MV-4-11 (cell line): ENCODE measurements around the gene PHACTR3.
A peak's percentile ranks its signal among the peaks of the same experiment; 100 is the strongest.

Experiments
- DNase-seq: peaks from one replicate; lab custom pipeline; 2025; lab: John Stamatoyannopoulos, UW

Gene PHACTR3

DNA sequence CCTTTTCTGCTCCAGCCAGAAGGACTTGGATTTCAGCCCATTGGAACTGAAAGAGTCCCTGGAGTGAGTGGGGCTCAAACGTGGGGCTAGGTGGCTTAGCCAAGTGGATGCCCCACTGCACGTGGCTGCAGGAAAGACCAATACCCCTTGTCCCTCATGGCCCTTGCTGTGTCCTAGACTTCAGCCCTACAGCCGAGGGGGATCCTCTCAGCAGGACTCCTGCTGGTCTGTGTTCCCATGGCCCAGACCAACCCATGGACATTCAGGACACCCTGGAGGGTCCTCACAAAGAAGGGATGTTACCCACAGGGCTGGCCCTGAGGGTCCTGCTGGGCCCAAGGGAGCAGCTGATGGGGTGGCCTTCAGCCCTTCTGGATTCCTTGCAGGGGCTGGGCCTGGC, 30.0 kb upstream of the PHACTR3 start:
- DNase-seq = no peak

DNA sequence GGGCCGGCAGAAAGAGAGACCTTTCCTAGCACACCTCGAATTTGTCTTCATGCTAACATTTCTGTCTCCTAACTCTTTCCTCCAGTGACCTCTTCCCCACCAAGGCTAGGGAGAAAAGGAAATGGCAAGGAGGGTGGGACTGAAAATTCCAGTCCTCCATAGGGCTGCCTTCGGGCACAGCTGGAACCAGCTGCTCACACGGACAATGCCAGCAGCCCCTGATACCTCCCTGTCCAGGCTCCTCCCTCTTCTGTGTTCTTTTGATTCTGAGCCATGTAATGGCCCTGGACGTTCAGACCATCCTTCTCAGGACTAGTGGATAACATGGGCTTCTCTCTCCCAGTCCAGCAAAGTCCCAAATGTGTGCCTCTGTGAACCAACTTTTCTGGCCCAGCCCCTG, 29.1 kb upstream of the PHACTR3 start:
- DNase-seq = no peak

DNA sequence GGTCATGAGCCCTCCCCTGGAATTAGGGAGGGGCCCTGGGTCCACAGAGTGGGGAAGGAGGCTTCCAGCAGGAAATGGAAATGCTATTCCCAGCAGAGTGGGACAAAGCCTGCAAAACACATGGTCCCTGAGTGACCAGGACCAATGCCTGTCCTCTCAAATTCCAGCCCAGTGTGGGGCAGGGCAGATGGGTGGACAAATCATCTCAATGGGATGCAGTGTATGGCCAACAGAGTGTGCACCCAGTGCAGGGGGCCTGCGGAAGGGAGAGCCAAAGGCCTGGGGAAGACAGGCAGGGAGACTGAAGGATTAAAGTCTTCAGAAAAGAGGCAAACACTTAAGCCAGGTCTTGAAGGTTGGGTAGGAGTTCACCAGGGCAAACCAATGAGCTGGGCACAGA, 28.7 kb upstream of the PHACTR3 start:
- no peak for DNase-seq

DNA sequence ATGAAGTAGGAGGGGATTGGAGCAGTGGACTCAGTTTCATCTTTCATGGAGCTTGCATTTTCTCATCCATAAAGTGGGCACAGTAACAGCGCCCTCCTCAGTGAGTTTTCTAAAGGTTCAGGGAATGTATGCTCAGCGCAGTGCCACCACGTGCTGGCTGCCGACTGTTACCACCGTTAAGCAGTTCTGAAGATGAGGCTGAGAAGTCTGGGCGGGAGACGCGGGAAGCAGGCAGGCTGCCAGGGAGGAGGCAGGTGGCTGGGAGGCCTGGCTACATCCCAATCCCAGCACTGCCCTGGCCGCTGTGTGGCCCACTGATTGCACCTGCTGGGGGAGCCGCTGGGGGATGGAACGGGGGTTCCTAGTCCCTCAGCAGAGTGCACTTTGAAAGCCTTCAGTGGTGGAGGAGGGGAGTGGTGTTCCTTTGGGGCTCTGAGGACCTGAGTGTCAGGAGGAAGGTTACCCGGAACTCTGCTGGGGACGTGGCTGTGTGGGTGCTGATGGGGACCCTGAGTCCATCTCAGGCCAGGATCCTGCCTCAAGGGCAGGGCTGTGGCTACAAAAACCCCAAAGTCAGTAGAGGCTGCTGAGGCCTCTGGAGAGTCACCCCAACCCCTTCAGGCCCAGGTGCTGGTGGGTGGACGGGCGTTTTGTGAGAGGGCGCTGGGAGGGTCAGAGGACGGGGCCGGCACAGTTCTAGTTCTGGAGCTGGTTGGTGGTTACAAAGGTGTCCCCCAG, 28.0 kb upstream of the PHACTR3 start:
- no peak for DNase-seq

DNA sequence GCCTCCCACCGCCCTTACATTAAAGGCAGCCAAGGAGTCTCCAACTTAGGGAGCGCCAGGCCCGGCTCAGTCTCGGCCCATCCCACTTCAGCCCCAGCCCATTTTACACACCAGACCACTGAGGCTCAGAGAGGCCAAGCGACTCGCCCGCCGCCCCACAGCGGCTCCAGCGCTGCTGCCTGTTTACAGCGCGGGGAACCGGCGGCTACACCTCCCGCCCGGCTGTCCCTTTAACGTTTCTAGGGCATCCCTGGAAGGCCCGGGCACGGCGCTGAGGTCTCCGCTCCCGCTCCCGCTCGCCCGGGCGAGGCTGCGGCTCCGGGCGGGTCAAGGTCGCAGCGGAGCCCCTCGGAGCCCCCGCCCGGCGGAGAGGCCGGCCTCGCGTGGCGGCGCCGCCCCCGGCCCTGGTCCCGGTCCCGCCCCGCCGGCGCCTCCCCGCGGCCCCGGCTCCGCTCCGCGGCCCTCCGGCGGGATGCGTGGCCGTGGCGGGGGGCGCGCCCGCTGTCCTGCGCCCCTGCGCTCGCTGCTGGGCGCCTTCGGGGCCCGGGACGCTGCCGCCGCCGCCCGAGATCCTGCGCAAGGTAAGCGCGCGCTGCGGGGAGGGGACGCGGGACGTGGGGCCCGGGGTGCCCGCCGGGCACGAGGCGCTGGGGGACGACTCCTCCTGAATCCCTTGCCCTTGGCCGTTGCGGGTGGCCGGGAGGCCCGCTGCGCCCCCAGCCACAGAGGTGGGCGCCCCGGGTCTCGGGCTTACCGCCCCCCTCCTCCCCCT, 27.1 kb upstream of the PHACTR3 start:
- DNase-seq = no peak

DNA sequence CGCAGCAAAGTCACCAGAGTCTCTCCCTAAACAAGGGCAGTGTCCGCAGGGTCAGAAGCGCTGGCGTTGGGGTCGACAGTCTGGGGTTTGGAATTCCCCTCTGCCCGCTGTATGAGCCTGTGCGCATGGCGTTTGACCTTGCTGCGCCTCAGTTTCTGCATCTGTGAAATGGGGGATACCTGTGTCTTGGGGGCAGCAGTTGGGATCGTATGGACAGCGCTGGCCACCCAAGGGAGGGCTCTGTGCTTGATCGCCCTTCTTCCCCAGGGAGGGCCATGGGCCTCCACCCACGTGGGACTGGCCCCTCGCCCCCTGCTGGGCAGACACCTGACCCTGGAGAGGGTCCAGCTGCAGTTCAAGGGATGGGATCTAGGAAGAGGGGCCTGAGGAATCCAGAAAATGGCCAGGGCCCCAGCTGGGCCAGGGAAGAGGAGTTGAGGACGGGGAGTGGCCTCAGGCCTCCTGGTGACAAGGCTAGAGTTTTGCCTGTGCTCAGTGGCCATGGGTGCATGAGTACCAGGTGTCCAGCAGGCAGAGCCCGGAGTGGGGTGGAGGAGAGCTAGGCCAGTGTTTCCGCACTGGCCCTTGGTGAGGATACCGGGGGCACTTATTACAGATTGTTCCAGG, 26.4 kb upstream of the PHACTR3 start:
- no peak for DNase-seq

DNA sequence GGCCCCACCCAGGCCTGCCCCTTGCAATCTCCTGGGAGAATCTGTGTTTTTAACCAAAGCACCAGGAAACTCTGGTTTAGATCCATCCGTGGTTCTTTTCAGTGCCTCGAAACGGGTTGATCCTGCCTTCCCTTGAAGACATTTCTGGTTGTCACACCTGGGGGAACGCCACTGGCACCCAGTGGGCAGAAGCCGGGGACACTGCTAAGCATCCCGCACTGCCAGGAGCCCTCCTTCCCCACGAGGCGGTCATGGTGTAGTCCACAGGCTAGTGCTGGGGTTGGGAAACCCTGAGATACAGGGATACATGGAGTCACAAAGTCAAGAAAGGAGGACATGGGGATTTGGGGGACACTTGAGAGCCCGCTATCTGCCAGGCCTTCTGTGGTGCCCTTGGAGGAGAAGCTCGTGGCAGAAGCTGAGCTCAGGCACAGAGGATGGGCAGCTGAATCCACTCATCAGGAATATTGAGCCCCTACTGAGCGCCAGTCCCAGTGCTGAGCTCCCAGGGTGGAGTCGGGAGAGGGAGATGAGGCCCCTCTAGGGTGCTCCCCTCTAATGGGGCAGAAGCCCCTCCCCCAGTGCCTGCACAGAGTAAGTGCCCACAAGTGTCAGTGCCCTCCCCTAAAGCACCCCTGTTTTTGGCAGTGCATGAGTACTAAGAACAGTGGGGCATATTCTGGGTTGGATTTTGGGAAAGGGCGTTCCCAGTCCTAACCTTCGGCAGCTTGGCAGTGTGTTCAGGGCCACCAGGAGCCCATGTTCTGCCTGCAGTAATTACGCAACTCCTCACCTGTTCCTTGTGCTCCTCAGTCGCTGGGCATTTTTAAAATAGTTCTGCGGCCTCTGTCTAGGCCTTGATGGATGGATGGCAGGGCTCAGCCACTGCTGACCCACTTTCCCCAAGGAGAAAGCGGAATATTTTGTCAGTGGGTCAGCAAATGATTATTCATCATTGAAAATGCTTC, 25.6 kb upstream of the PHACTR3 start:
- no peak for DNase-seq

DNA sequence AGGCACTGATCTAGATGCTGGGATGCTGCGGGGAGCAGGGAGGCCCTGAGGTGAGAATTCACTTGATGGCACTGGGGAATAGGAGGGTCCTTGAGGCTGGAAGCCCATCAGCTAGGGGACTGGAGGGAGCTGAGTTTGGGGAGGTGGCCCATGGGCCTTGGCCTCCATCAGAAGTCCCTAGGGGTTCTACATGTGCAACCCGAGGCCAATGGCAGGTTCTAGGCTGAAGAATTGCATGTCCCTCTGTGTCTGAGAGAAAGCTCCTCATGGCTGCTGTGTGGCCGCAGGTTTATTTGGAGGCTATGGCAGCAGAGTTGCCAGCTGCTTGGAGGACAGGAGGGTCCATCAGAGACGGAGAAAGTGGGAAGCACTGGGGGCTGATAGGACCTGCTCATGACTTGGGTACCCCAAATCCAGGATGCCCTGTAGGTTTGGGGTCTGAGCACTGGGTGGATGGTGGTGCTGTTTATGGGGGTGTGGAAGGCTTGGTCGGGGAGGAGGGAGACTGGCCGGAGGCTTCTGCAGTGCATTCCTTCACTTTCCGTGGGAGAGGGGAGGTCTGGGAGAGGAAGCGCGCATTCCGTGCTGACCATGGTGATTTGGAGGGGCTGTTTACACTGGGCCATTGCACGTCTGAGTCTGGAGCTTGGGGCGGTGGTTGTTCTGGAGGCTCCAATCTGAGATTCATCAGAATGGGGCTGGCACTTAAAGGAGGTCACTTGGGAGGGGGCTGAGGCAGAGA, 24.8 kb upstream of the PHACTR3 start:
- DNase-seq = no peak

DNA sequence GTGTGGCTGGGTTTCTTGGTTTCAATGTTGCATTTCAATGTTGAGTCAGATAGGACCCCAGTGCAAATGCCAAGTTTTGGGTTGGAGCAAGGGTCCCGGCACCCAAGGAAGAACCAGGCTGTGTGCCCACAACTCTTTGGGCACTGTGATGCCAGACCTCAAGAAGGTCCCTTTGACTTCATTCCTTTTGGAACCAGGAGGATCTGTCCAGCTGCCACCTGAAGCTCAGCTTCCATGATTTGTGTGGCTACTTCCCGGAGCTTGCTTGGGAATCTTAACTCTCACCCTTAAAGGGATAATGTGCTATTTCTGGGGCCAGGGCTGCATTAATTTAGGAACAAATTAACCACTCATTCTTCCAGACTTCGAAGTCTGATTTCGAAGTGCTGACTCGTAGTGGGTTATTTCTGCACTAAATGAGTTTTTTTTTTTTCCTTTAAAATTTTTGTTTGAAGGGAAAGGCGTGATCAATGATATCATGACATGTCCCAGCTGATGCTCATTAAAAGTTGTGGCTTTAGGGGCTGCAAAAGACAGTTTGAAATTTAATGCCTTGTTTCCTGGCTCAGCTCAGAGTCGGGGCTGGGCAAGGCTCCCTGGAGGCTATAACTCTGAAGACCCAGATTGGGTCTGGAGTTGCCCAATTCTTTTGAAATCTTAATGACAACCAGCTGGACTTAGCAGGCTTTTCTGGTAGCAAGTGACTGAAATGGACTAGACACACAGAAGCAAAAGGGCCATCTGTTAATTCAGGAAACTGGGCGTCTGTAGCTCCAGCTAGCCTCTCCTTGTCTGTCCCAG, 24.0 kb upstream of the PHACTR3 start:
- peak; percentile 85 for DNase-seq

DNA sequence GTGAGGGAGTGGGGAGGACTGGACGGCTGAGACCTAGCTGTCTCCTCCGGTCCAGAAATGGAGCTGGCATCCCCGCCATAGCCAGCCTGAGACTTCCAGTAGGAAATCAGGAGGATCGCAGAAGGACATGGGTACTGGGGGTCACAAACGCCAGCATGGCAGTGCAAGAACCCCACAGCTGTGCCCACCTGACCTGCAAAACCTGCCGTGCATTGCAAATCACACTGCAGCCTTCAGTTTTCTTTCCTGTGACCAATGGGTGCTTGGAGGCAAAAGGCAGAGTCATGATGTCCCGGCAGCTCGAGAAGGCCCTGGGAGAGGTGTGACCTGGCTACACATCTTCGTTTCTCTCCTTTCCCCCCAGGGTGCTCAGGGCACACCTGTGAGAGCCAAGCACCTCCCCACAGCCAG, 23.3 kb upstream of the PHACTR3 start:
- no peak for DNase-seq

DNA sequence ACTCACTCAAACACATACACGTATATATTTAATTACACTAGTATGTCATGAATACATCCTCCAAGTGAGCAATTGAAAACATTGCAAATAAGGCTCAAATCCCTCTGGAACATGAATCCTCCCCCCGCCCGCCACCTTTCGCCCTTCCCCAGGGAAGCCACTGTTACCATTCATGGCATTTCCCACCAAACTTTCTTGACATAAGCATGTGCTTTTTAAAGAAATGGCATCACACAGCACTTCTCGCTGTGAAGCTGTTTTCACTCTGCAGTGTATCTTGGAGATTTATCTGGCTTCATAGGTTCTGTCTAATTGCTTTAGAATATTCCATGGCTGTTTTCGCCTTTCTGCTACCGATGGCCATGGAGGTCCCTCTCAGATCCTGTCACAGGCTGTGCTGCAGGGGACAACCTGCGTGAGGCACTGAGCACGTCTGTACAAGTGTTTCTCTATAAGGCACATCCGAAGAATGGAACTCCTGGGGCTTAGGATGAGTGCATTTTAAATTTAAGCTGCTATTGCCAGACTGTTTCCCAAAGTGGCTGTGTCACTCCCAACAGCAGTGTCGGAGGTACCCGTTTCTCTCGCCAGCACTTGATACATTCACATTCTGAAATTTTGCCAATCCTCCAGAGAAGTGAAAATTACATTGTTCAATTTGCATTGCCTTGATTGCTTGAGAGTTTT, 22.2 kb upstream of the PHACTR3 start:
- DNase-seq = no peak

DNA sequence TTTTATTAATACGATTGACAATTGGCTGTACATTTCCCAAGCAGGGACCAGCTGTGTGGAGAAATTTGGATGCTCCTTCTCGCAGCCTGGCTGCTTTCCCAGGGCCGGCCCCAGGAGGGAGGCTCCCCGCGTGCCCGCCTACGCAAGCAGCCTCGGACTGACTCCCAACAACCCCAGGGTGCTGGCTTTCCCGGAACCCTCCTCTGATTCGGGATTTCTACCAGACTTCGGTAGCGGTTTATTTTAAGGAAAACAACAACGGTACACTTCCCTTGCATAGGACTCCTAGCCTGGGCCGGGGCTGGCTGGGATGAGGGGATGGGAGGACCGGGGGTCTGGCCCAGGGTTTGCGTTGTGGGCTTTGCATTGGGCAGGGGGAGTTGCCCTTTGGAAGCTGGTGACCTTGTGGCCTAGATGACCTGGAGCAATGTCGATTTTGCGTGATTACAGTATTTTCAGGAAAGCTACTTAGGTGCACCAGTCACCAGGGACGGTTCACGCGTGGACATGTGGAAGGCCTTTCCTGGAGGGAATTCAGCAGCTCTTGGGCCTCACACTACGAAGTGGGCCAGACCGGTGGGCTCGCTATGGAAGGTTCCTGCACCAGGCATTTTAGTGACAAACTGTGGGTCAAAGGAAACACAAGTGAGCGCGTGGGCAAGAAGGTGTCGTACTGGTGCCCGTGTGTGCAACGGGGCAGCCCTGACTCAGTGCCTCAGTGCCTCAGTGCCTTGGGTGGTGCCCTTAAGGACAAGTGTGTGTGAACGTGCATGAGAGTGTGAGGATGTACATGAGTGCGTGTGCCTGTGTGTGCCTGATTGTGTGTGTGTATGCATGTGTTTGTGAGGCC, 20.7 kb upstream of the PHACTR3 start:
- DNase-seq = no peak

DNA sequence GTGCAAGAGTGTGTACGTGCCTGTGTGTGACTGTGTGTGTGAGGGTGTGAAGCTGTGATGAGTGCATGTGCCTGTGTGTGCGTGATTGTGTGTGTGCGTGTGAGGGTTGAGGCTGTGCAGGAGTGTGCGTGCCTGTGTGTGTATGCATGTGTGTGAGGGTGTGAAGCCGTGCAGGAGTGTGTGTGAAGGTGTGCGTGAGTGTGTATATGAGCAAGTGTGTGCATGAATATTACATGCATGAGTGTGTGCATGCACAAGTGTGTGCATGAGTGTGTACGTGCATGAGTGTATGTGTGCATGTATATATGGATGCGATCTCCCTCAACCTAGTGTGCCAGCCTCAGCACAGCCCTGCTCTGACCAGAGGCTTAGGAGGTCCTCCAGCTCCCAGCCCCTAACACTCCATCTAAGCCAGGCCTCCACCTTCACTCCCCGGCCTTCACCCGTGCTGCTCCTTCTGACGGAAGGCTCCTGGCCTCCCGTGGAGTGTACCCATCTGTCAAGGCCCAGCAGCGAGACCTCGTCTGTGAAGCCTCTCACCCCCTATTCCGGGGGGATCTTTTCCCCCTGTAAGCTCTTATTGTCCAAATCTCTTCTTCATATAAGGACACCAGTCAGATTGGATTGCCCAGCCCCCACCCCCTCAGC, 19.9 kb upstream of the PHACTR3 start:
- DNase-seq = no peak

DNA sequence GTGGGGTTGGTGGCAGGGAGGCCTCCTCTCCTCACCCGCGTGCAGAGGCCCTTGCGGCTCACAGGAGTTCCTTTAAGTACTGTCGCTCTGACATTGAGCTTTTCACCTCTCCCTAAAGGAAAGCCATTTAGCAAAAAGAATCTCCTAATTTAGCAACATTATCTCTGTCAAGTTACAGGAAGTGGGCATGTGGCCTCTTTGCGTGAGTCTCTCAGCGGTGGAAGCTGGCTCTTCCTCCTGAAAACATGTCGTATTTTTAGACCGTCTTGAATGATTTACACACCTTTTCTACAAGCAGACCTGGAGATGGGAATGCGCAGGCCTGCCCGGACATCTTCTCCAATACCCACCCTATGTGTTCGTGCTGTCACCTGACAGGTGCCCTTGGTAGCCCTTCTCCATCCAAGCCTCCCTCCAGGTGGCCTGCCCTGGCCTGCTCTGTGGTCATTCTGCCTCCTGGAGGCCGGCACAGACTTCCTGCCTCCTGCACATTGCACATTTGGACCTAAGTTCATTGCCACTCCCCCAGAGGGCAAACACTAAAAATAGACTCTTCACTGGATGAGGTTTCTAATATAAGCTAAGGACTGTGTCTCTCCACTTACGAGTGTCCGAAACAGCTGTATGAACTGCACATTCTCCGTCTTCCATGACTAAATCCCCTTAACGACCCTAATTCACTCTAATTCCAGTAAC, 18.5 kb upstream of the PHACTR3 start:
- DNase-seq = peak; percentile 77

DNA sequence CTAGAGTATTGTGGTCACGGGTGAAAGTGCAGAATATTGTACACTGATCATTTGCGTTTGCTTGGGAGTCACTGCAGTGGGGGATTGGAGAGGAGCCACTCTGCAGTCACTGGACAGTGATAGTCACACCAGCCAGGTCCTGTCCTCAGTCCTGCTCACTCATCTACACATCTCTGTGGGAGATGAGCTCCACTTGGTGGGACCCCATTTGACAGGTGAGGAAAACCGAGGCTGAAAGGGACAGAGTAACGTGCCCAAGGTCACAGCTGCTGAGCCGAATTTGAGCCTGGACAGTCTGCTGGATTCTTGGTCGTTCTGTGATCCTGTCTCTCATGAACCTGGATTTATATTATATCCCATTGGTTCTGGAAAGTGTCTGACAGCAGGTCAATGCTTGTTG, 17.7 kb upstream of the PHACTR3 start:
- DNase-seq = no peak

DNA sequence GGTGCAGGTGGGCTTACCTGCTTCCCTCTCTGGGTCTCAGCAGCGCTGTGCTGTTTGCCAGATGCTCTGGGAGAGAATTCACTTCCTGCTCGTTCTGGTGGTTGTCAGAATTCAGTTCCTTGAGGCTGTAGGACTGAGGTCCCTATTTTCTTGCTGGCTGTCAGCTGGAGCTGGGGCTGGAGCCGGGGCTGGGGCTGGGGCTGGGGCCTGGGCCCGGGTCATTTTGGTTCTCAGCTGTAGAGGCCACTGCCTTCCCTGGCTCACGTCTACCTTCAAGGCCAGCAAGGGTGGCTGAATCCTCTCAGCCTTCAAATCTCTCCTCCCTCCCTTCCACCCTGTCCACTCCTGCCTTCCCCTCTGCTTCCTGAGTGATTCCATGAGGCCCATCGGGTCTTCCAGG, 16.8 kb upstream of the PHACTR3 start:
- DNase-seq = no peak

DNA sequence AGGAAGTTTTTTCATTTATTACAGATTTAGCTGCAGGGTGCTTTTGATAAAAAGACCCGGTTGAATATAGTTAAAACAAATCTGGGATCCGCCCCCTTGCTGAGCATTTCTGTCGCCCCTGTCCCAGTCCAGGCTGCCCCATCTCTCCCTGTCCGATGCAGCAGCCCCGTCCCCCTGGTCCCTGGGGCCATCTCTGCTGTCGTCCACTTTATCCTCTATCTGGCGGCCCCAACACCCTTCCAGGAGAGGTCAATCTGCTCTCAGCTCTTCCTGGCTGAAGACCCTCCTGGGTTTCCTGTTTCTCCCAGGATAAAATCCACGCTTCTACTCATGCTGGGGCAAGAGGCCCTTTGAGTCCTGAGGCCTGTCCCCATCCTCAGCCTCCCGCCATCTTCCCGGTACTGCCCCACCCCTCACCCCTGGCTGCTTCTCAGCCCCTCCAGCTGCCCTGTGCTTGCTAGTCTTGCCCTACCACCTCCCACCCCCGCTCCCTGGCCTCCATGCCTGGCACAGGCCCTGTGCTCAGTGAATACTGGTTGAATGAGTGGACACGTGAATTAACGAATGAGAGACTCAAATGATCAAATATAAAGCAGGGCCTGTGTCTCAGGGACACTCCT, 16.0 kb upstream of the PHACTR3 start:
- DNase-seq = no peak
